Gastrocnemius medialis (tissue), 4 donors: Measurements from ENCODE around the gene SUN1.
"Not testable (repeated sequence)": the region's sequence is repeated elsewhere in the genome, so short reads cannot be mapped to it uniquely, and the experiment has no call there.

Experiments
- POLR2A ChIP-seq, 2 donors: fragments of 450-650 bp; IDR thresholded peaks; one replicate each; pipeline ENCODE4 v1.6.1; 2017; ENCODE audit warnings: antibody characterized with exemption in 2 of 2, mild to moderate bottlenecking in 2 of 2, moderate library complexity in 2 of 2
- TF ChIP-seq, protein P1 (sequence below), 5 experiments: fragments of 450-650 bp in 3 of 5; fragments of 200-600 bp in 2 of 5; sonication (generic) in 2 of 5; IDR thresholded peaks in 4 of 5; conservative IDR thresholded peaks in 1 of 5; 1 replicate in 4 of 5; 2 replicates in 1 of 5; pipeline ENCODE4 v1.5.1; 2016 to 2019; ENCODE audit warnings: antibody characterized with exemption in 5 of 5, mild to moderate bottlenecking in 3 of 5, moderate library complexity in 3 of 5

DNA sequence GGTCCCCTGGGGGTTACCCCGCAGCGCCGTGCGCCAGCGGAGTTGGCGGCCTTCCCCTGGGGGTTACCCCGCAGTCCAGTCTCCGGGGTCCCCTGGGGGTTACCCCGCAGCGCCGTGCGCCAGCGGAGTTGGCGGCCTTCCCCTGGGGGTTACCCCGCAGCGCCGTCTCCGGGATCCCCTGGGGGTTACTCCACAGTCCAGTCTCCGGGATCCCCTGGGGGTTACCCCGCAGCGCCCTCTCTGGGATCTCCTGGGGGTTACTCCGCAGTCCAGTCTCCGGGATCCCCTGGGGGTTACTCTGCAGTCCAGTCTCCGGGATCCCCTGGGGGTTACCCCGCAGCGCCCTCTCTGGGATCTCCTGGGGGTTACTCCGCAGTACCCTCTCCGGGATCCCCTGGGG lies 15.5 kb downstream of the SUN1 start:
- TF ChIP-seq, protein P1, sequence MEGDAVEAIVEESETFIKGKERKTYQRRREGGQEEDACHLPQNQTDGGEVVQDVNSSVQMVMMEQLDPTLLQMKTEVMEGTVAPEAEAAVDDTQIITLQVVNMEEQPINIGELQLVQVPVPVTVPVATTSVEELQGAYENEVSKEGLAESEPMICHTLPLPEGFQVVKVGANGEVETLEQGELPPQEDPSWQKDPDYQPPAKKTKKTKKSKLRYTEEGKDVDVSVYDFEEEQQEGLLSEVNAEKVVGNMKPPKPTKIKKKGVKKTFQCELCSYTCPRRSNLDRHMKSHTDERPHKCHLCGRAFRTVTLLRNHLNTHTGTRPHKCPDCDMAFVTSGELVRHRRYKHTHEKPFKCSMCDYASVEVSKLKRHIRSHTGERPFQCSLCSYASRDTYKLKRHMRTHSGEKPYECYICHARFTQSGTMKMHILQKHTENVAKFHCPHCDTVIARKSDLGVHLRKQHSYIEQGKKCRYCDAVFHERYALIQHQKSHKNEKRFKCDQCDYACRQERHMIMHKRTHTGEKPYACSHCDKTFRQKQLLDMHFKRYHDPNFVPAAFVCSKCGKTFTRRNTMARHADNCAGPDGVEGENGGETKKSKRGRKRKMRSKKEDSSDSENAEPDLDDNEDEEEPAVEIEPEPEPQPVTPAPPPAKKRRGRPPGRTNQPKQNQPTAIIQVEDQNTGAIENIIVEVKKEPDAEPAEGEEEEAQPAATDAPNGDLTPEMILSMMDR (IDR thresholded peaks at IDR 0.05 in 4 of 5, conservative IDR thresholded peaks at IDR 0.05 in 1 of 5), result not testable (repeated sequence)
- not testable (repeated sequence) for TF ChIP-seq POLR2A (IDR thresholded peaks at IDR 0.05)
